K562 (cell line): ENCODE data around the gene GHITM. TPM values are rescaled to one million over a fixed set of nuclear protein-coding genes. Genes with fewer than 3 reads are reported as not detected.

Source experiments
- ATAC-seq: fragments of 200-7000 bp; cut with Tn5 transposase; 3 replicates; pipeline ENCODE4 v1.9.1; 2020; ENCODE audit warnings: moderate library complexity
- BruUV-seq: library from RNA; stranded (reverse); fragments of 400-500 nt; replicated peaks from 2 replicates; lab custom pipeline; 2021; lab: Mats Ljungman, UMichigan
- CTCF ChIA-PET: fragments of 300-600 bp; formaldehyde crosslinking; extraction: SDS; loops from one replicate; lab custom pipeline; 2021; ENCODE audit warnings: low intra/inter-chr PET ratio; lab: Yijun Ruan, JAX
- POLR2A ChIA-PET: fragments of 300-600, 350-650 bp; sonication (Branson Sonifier 250); formaldehyde crosslinking; extraction: SDS; loops from one replicate; lab custom pipeline; 2021; ENCODE audit warnings: antibody characterized with exemption, inconsistent platforms; lab: Yijun Ruan, JAX
- DNase-seq, 4 experiments: peaks; one replicate each; pipeline versions ENCODE4 v3.0.0 to v3.0.0-alpha.2; 2011 to 2018; ENCODE audit warnings: low spot score in 3 of 4, mixed read lengths in 3 of 4; ENCODE audit errors: extremely low read depth in 1 of 4
- FAIRE-seq: peaks from 2 replicates; lab custom pipeline; 2011; peaks lifted over from hg19 to GRCh38; lab: Jason Lieb, UNC
- H2AFZ ChIP-seq: 2 replicates; pipeline ENCODE4 v1.6.0; 2011; ENCODE audit warnings: low read depth, low read length, control low read depth, inconsistent platforms
- H3K27ac ChIP-seq: fragments of 200-600 bp; 3 replicates; pipeline ENCODE4 v1.8.0; 2011; ENCODE audit warnings: low read depth, mild to moderate bottlenecking, control low read depth, inconsistent platforms, low read length, moderate library complexity, mixed read lengths; ENCODE audit errors: extremely low read depth
- H3K27me3 ChIP-seq, 2 experiments: fragments of 300-600 bp in 1 of 2; 2 replicates in 1 of 2; 3 replicates in 1 of 2; pipeline versions ENCODE4 v1.6.0 to v1.8.0; 2011; ENCODE audit warnings: inconsistent platforms in 2 of 2, low read length in 2 of 2, mild to moderate bottlenecking in 1 of 2, mixed read lengths in 1 of 2, moderate library complexity in 1 of 2; ENCODE audit not compliant: control insufficient read depth in 2 of 2, insufficient read depth in 2 of 2
- H3K36me3 ChIP-seq: fragments of 300-600 bp; 3 replicates; pipeline ENCODE4 v1.8.0; 2011; ENCODE audit warnings: mild to moderate bottlenecking, low read length, inconsistent platforms; ENCODE audit not compliant: control insufficient read depth, insufficient read depth
- H3K4me1 ChIP-seq, 2 experiments: fragments of 200-600 bp in 1 of 2; replicated peaks in 1 of 2; 2 replicates in 1 of 2; 3 replicates in 1 of 2; pipeline versions ENCODE4 v1.5.1 to v1.8.0; 2011; ENCODE audit warnings: inconsistent platforms in 2 of 2, low read length in 2 of 2, mild to moderate bottlenecking in 1 of 2, mixed read lengths in 1 of 2, moderate library complexity in 1 of 2; ENCODE audit not compliant: control insufficient read depth in 2 of 2, insufficient read depth in 2 of 2
- H3K4me2 ChIP-seq: 2 replicates; pipeline ENCODE4 v1.6.1; 2011; ENCODE audit warnings: low read length, control low read depth, inconsistent platforms, mixed read lengths; ENCODE audit not compliant: insufficient read depth
- H3K4me3 ChIP-seq: fragments of 200-600 bp; sonication (generic), shearing (Covaris generic); 2 replicates; pipeline ENCODE4 v1.5.1; 2016; ENCODE audit warnings: control low read depth, inconsistent platforms
- H3K79me2 ChIP-seq: fragments of 200-600 bp; 3 replicates; pipeline ENCODE4 v1.8.0; 2011; ENCODE audit warnings: low read length, inconsistent platforms; ENCODE audit not compliant: control insufficient read depth, insufficient read depth
- H3K9ac ChIP-seq, 2 experiments: 2 replicates each; pipeline versions ENCODE4 v1.6.0 to v1.6.1; 2011; ENCODE audit warnings: low read depth in 2 of 2, low read length in 2 of 2, control low read depth in 1 of 2, inconsistent platforms in 1 of 2, mild to moderate bottlenecking in 1 of 2, mixed read lengths in 1 of 2; ENCODE audit not compliant: insufficient read depth in 1 of 2
- H3K9me1 ChIP-seq: one replicate; pipeline ENCODE4 v1.6.0; 2011; ENCODE audit warnings: inconsistent platforms, mild to moderate bottlenecking, low read length, moderate library complexity; ENCODE audit not compliant: control insufficient read depth, insufficient read depth
- H3K9me3 ChIP-seq: replicated peaks from 2 replicates; pipeline ENCODE4 v1.5.1; 2011; ENCODE audit warnings: low read depth, low read length, inconsistent platforms; ENCODE audit not compliant: control insufficient read depth, insufficient read depth
- H4K20me1 ChIP-seq: replicated peaks from 2 replicates; pipeline ENCODE4 v1.6.1; 2011; ENCODE audit warnings: low read length, inconsistent platforms, mixed read lengths; ENCODE audit not compliant: control insufficient read depth, insufficient read depth
- CBX2 ChIP-seq: fragments of 200-600 bp; sonication (generic); IDR thresholded peaks from one replicate; pipeline ENCODE4 v1.6.1; 2012; ENCODE audit warnings: mild to moderate bottlenecking, low read length, inconsistent platforms; ENCODE audit not compliant: insufficient read depth, poor library complexity, severe bottlenecking
- GABPB2 ChIP-seq: fragments of 250-450 bp; sonication (Bioruptor Pico); conservative IDR thresholded peaks from 2 replicates; pipeline ENCODE4 v1.5.1; 2021; ENCODE audit warnings: mild to moderate bottlenecking
- HIVEP1 ChIP-seq: fragments of 250-450 bp; sonication (Bioruptor Pico); IDR thresholded peaks from 2 replicates; pipeline ENCODE4 v1.4.0; 2020; ENCODE audit warnings: mild to moderate bottlenecking
- NFE2 ChIP-seq: IDR thresholded peaks from 2 replicates; pipeline ENCODE4 v1.6.1; 2014; ENCODE audit warnings: antibody characterized with exemption, low read depth
- RB1 ChIP-seq: fragments of 450-650 bp; IDR thresholded peaks from 2 replicates; pipeline ENCODE4 v1.6.1; 2017; ENCODE audit warnings: low read depth, mild to moderate bottlenecking
- SNRNP70 ChIP-seq: fragments of 200-400 bp; formaldehyde crosslinking; optimal IDR thresholded peaks from 2 replicates; pipeline ENCODE3; 2017; ENCODE audit warnings: low read depth, low read length
- U2AF1 ChIP-seq: fragments of 200-400 bp; formaldehyde crosslinking; optimal IDR thresholded peaks from 2 replicates; pipeline ENCODE3; 2017; ENCODE audit warnings: mild to moderate bottlenecking, low read depth, low read length, moderate library complexity
- ZKSCAN8 ChIP-seq: fragments of 200-800 bp; sonication (Bioruptor generic); IDR thresholded peaks from 2 replicates; pipeline ENCODE4 v1.6.1; 2016; ENCODE audit warnings: missing genetic modification characterization, missing compliant biosample characterization
- ZNF212 ChIP-seq: fragments of 450-650 bp; formaldehyde crosslinking; IDR thresholded peaks from 2 replicates; pipeline ENCODE4 v1.4.0; 2020; ENCODE audit warnings: mild to moderate bottlenecking
- ZNF75A ChIP-seq: fragments of 450-650 bp; formaldehyde crosslinking; IDR thresholded peaks from 2 replicates; pipeline ENCODE4 v1.4.0; 2020; ENCODE audit warnings: mild to moderate bottlenecking
- WGBS: fragments of 100-300 bp; shearing (Covaris generic); methylation state at CpG from one replicate; pipeline ENCODE4 v1.1.6; 2016; ENCODE audit warnings: low coverage, mixed read lengths; ENCODE audit not compliant: insufficient coverage; ENCODE audit errors: missing lambda C conversion rate; 5-methylcytosine and 5-hydroxymethylcytosine counted together
- in situ Hi-C: fragments of 300-500 bp; cut with MboI; formaldehyde crosslinking; loops from 4 replicates; pipeline ENCODE4 v1.15.0; 2018; ENCODE audit warnings: inconsistent platforms, mixed read lengths
- intact Hi-C: fragments of 100-400 bp; cut with micrococcal nuclease; formaldehyde crosslinking; loops from 2 replicates; pipeline ENCODE4 v1.14.2; 2022
- polyA plus RNA-seq, 8 experiments: library from polyadenylated mRNA; depleted of rRNA in 4 of 8; stranded (reverse) in 5 of 8; unstranded in 3 of 8; fragments of >200 nt; fragmentation: Nextera tagmentation in 2 of 8; fragmentation: Illumina TruSeq in 1 of 8; extraction: Ambion mirVana in 2 of 8; extraction: Trizol in 1 of 8; gene quantifications; 2 replicates each; pipeline versions ENCODE4 v1.2.1 to v1.2.3, GENCODE V29; 2011 to 2014; ENCODE audit warnings: inconsistent platforms in 1 of 8, missing spikeins in 1 of 8
- total RNA-seq, 7 experiments: library from RNA; depleted of rRNA in 6 of 7; stranded (reverse); fragments of >200 nt in 6 of 7; fragmentation: Illumina TruSeq in 2 of 7; extraction: Trizol in 2 of 7; gene quantifications; 2 replicates each; pipeline versions ENCODE4 v1.2.1 to v1.2.3, GENCODE V29; 2011 to 2021; ENCODE audit warnings: low replicate concordance in 1 of 7

Gene GHITM
- total and polyA plus RNA-seq, 9 of the 15 experiments (the other 6 are each of a cell fraction or from before 2014, with no cell fraction given) = 322 to 1,258 (median 386) TPM

GRCh38 chr10:84173501-84173929 is 34.2 kb downstream of the GHITM start, which contains the start of gene GPR15LG:
Gene GPR15LG (plus strand): TSS chr10:84173801. CDS start chr10:84173852, 51 bp downstream.
- Histone ChIP-seq H2AFZ (no peak within 1 kb of the TSS), H4K20me1 (no peaks in the 10 kb centered on the region; the same call in 1 of the 2 replicates), H3K27ac (no peak within 1 kb of the TSS), H3K9me3 (no peaks in the 10 kb centered on the region), H3K4me3 (no peak within 1 kb of the TSS), H3K4me2 (no peak within 1 kb of the TSS), H3K27me3 (peaks cover 22 to 26% of the 10 kb centered on the region in 2 experiments; a peak in 4 of 5 replicates), H3K79me2 (no peaks in the 10 kb centered on the region), H3K9me1 (no peaks in the 10 kb centered on the region), H3K36me3 (no peaks in the 10 kb centered on the region), H3K4me1 (no peaks in the 10 kb centered on the region; a peak in 1 of 5 replicates), H3K9ac (no peak within 1 kb of the TSS)
- DNase-seq (no peak), ATAC-seq (no peak; the same call in 2 of the 3 replicates), FAIRE-seq (no peak)
- no TSS peak for BruUV-seq
- 0% methylated on average over 2 of the region's 2 CpGs for WGBS
- intact Hi-C loops = no loop called here
- ChIA-PET CTCF (no interaction called here), POLR2A (interaction anchor here (1.3 to 1.4 kb wide), 2 partner anchors 17 to 18 kb away, joined by 3 to 6 read pairs; no protein-coding TSS in a partner anchor)
- in situ Hi-C loops = no loop called here
- TF ChIP-seq ZNF212 (no peak), ZKSCAN8 (CRISPR knock-in tag) (no peak), SNRNP70 (no peak), RB1 (no peak), GABPB2 (CRISPR knock-in tag) (no peak), U2AF1 (no peak), ZNF75A (CRISPR knock-in tag) (no peak), HIVEP1 (CRISPR knock-in tag) (no peak), CBX2 (no peak), NFE2 (no peak)
